Mesothelial cell of epicardium (in vitro differentiated cells): ENCODE results near the gene HHIPL1. TPM values are rescaled to one million over a fixed set of nuclear protein-coding genes. Genes with fewer than 3 reads are reported as not detected.

Source experiments
- DNase-seq, 2 experiments: peaks; one replicate each; pipeline ENCODE4 v3.0.0; 2021; ENCODE audit warnings: low spot score in 2 of 2; ENCODE audit not compliant: unreplicated experiment in 2 of 2
- H3K27ac Mint-ChIP-seq: 2 replicates; pipeline ENCODE4 v1.8.0; 2021; ENCODE audit warnings: mixed read lengths
- H3K27me3 Mint-ChIP-seq: 2 replicates; pipeline ENCODE4 v1.8.0; 2021; ENCODE audit warnings: low read depth, mixed read lengths
- H3K36me3 Mint-ChIP-seq: 2 replicates; pipeline ENCODE4 v1.8.0; 2021; ENCODE audit warnings: mixed read lengths
- H3K4me1 Mint-ChIP-seq: 2 replicates; pipeline ENCODE4 v1.8.0; 2021; ENCODE audit warnings: mixed read lengths
- H3K4me3 Mint-ChIP-seq: 2 replicates; pipeline ENCODE4 v1.8.0; 2021; ENCODE audit warnings: mild to moderate bottlenecking, moderate library complexity, mixed read lengths
- H3K9me3 Mint-ChIP-seq: 2 replicates; pipeline ENCODE4 v1.8.0; 2021; ENCODE audit warnings: mixed read lengths
- total RNA-seq: library from RNA; stranded (reverse); gene quantifications from 3 replicates; pipeline ENCODE4 v1.2.1, GENCODE V29; 2021
- TF ChIP-seq, protein P1 (sequence below): fragments of 200-600 bp; sonication (generic); IDR thresholded peaks from one replicate; pipeline ENCODE4 v1.5.0; 2021; ENCODE audit warnings: antibody characterized with exemption; ENCODE audit not compliant: unreplicated experiment

Gene HHIPL1
- total RNA-seq, 1 donor from 2014 or later = 4.4 TPM

DNA sequence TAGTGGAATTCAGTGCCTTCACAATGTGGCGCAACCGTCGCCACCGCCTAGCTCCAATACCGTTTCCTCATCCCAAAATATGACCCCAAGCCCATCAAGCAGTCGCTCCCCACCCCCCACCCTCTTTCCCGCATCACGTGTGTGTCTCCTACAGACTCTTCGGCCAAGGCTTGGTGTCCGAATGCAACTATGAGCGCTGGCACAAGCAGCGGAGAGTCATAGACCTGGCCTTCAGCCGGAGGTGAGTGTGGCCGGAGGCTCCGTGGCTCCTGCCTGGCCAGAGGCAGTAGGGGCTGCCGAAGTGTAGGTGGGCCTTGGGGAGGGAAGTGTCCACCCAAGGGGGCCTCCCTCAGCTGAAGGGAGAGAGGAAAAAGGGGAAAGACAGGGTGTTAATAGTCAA, 54.9 kb downstream of the HHIPL1 start:
- peak in 1 of 2 experiments; percentile 16 for DNase-seq
- peaks cover 35% of the 10 kb centered on the region for H3K9me3 Mint-ChIP-seq
- H3K27ac Mint-ChIP-seq = no peak overlapping the region
- H3K4me1 Mint-ChIP-seq = no peaks in the 10 kb centered on the region
- H3K27me3 Mint-ChIP-seq = peaks cover 2% of the 10 kb centered on the region
- H3K36me3 Mint-ChIP-seq = peaks cover 17% of the 10 kb centered on the region
- TF ChIP-seq, protein P1, sequence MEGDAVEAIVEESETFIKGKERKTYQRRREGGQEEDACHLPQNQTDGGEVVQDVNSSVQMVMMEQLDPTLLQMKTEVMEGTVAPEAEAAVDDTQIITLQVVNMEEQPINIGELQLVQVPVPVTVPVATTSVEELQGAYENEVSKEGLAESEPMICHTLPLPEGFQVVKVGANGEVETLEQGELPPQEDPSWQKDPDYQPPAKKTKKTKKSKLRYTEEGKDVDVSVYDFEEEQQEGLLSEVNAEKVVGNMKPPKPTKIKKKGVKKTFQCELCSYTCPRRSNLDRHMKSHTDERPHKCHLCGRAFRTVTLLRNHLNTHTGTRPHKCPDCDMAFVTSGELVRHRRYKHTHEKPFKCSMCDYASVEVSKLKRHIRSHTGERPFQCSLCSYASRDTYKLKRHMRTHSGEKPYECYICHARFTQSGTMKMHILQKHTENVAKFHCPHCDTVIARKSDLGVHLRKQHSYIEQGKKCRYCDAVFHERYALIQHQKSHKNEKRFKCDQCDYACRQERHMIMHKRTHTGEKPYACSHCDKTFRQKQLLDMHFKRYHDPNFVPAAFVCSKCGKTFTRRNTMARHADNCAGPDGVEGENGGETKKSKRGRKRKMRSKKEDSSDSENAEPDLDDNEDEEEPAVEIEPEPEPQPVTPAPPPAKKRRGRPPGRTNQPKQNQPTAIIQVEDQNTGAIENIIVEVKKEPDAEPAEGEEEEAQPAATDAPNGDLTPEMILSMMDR = no peak
- no peak overlapping the region for H3K4me3 Mint-ChIP-seq

DNA sequence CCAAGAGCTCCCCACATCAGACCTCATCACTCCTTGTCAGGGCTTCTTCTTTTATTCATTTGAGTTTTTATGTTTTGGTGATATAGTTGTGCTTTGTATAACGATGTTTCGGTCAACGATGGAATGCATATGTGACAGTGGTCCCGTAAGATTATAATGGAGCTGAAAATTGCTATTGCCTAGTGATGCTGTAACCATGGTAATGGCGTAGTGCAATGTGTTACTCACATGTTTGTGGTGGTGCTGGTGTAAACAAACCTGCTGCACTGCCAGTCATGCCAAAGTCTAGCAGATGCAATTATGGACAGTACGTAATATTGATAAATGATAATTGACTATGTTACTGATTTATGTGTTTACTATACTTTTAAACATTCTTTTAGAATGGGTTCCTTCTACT, 55.5 kb downstream of the HHIPL1 start:
- H3K9me3 Mint-ChIP-seq = peaks cover 32% of the 10 kb centered on the region
- no peak overlapping the region for H3K4me3 Mint-ChIP-seq
- H3K4me1 Mint-ChIP-seq = no peaks in the 10 kb centered on the region
- peaks cover 17% of the 10 kb centered on the region for H3K36me3 Mint-ChIP-seq
- DNase-seq = no peak
- TF ChIP-seq, protein P1 = no peak
- H3K27me3 Mint-ChIP-seq = peaks cover 2% of the 10 kb centered on the region
- no peak overlapping the region for H3K27ac Mint-ChIP-seq

DNA sequence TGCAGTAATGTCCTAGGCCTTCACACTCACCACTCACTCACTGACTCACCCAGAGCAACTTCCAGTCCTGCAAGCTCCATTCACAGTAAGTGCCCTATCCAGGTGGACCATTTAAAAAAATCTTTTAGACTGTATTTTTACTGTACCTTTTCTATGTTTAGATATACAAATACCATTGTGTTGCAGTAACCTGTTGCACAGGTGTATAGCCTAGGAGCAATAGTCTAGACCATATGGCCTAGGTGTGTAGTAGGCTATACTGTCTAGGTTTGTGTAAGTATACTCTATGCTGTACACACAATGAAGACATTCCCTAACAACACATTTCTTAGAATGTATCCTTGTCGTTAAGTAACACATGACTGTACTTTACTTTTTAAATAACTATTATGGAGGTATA, 56.3 kb downstream of the HHIPL1 start:
- no peaks in the 10 kb centered on the region for H3K4me1 Mint-ChIP-seq
- H3K9me3 Mint-ChIP-seq = peaks cover 27% of the 10 kb centered on the region
- no peak for DNase-seq
- no peak overlapping the region for H3K27ac Mint-ChIP-seq
- peaks cover 2% of the 10 kb centered on the region for H3K27me3 Mint-ChIP-seq
- TF ChIP-seq, protein P1 = no peak
- no peak overlapping the region for H3K4me3 Mint-ChIP-seq
- peaks cover 17% of the 10 kb centered on the region for H3K36me3 Mint-ChIP-seq

DNA sequence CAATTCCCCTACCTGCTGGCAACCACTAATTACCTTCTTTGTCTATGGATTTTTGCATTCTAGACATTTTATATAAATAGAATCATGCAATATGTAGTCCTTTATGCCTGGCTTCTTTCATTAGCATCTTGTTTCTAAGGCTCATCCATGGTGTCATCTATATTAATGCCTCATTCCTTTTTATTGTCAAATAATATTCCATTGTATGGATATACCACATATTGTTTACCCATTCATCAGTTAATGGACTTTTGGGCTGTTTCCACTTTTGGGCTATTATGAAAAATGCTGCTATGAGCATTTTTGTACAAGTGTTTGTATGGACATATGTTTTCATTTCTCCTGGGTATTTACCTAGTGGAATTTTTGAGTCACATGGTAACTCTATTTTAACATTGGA, 57.2 kb downstream of the HHIPL1 start:
- Mint-ChIP-seq H3K4me3 (no peak overlapping the region), H3K36me3 (peaks cover 17% of the 10 kb centered on the region), H3K4me1 (no peaks in the 10 kb centered on the region), H3K27ac (no peak overlapping the region), H3K9me3 (peaks cover 22% of the 10 kb centered on the region), H3K27me3 (peaks cover 2% of the 10 kb centered on the region)
- TF ChIP-seq, protein P1 = no peak
- DNase-seq = no peak

GRCh38 chr14:99703381-99703780, 58.5 kb downstream of the HHIPL1 start:
- Mint-ChIP-seq H3K4me1 (no peaks in the 10 kb centered on the region), H3K27ac (no peak overlapping the region), H3K27me3 (peaks cover 2% of the 10 kb centered on the region), H3K4me3 (no peak overlapping the region), H3K9me3 (peaks cover 22% of the 10 kb centered on the region), H3K36me3 (peaks cover 17% of the 10 kb centered on the region)
- peak in 1 of 2 experiments; percentile 29 for DNase-seq
- TF ChIP-seq, protein P1 = no peak

DNA sequence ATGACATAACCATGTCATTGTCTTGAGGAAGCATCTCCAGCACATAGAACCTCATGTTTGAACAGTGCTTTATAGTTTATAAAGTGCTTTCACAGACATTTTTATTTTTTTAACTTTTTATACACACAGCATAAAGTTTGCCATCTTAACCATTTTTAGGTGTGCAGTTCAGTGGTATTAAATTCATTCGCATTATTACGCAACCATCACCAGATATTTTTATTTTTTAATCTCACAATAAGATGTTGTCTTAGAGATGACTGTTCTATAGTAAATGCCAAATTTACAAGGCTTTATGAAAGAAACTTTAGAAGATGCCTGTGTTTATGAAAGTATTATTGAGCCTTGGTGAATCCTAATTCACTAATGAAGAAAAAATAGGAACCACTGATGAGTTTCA, 59.1 kb downstream of the HHIPL1 start:
- TF ChIP-seq, protein P1 = no peak
- Mint-ChIP-seq H3K9me3 (peaks cover 22% of the 10 kb centered on the region), H3K4me3 (no peak overlapping the region), H3K36me3 (peaks cover 17% of the 10 kb centered on the region), H3K27me3 (peaks cover 2% of the 10 kb centered on the region), H3K4me1 (no peaks in the 10 kb centered on the region), H3K27ac (no peak overlapping the region)
- no peak for DNase-seq
